WI38 (cell line): ENCODE measurements around the gene WDR20.
"Not testable (repeated sequence)": the region's sequence is repeated elsewhere in the genome, so short reads cannot be mapped to it uniquely, and the experiment has no call there.

Experiments used
- H3K4me3 ChIP-seq: 2 replicates; pipeline ENCODE4 v1.5.1; 2011; ENCODE audit warnings: low read depth, mild to moderate bottlenecking, control low read depth, low read length
- CTCF ChIP-seq: IDR thresholded peaks from 2 replicates; pipeline ENCODE4 v1.5.1; 2012; ENCODE audit warnings: low read depth, mild to moderate bottlenecking, control low read depth, low read length

The WDR20 gene

GRCh38 chr14:102096569-102097188, 43.0 kb upstream of the WDR20 start:
- TF ChIP-seq CTCF: peak; percentile 77
- no peak overlapping the region for H3K4me3 ChIP-seq

GRCh38 chr14:102097441-102098135, 42.1 kb upstream of the WDR20 start:
- no peak for TF ChIP-seq CTCF
- H3K4me3 ChIP-seq: no peak overlapping the region

- TF ChIP-seq CTCF: no peak
- H3K4me3 ChIP-seq: no peak overlapping the region
These were observed 36.5 kb upstream of the WDR20 start for GRCh38 chr14:102103062-102103695.

GRCh38 chr14:102105369-102105768, 34.3 kb upstream of the WDR20 start:
- TF ChIP-seq CTCF: no peak
- H3K4me3 ChIP-seq: no peak overlapping the region

GRCh38 chr14:102109332-102109731, 30.4 kb upstream of the WDR20 start:
- H3K4me3 ChIP-seq: not testable (repeated sequence)

- TF ChIP-seq CTCF: no peak
These were observed 28.6 kb upstream of the WDR20 start for GRCh38 chr14:102111101-102111500.

GRCh38 chr14:102116361-102117180, 23.1 kb upstream of the WDR20 start:
- TF ChIP-seq CTCF: no peak
- H3K4me3 ChIP-seq: no peak overlapping the region

More at GRCh38 chr14:102111101-102111500, 28.6 kb upstream of the WDR20 start:
- no peak overlapping the region for H3K4me3 ChIP-seq
